Measurements from ENCODE around the gene ATP8A2.

Gene ATP8A2

GRCh38 chr13:26053418-26053980, 681.7 kb downstream of the ATP8A2 start:
- no peak for ATAC-seq (ENCODE audit: low read depth)
- Histone ChIP-seq H3K27me3 (ENCODE audit: insufficient read depth, poor library complexity, severe bottlenecking) (peaks cover 29% of the 10 kb centered on the region), H3K9me3 (ENCODE audit: severe bottlenecking) (no peaks in the 10 kb centered on the region), H3K36me3 (ENCODE audit: low read depth) (no peaks in the 10 kb centered on the region), H3K27ac (ENCODE audit: poor library complexity, severe bottlenecking) (no peak overlapping the region), H3K4me1 (ENCODE audit: insufficient read depth, poor library complexity, severe bottlenecking) (no peaks in the 10 kb centered on the region), H3K4me3 (ENCODE audit: severe bottlenecking) (no peak overlapping the region)
- DNase-seq (ENCODE audit: low spot score): no peak
- TF ChIP-seq CTCF (IDR thresholded peaks at IDR 0.05; ENCODE audit: poor library complexity, severe bottlenecking): no peak

GRCh38 chr13:26054896-26055295, 683.1 kb downstream of the ATP8A2 start:
- ATAC-seq (ENCODE audit: low read depth): no peak
- TF ChIP-seq CTCF (IDR thresholded peaks at IDR 0.05; ENCODE audit: poor library complexity, severe bottlenecking): no peak
- Histone ChIP-seq H3K4me1 (ENCODE audit: insufficient read depth, poor library complexity, severe bottlenecking) (no peaks in the 10 kb centered on the region), H3K27me3 (ENCODE audit: insufficient read depth, poor library complexity, severe bottlenecking) (peaks cover 15% of the 10 kb centered on the region), H3K9me3 (ENCODE audit: severe bottlenecking) (no peaks in the 10 kb centered on the region), H3K36me3 (ENCODE audit: low read depth) (no peaks in the 10 kb centered on the region), H3K4me3 (ENCODE audit: severe bottlenecking) (no peak overlapping the region), H3K27ac (ENCODE audit: poor library complexity, severe bottlenecking) (no peak overlapping the region)
- no peak for DNase-seq (ENCODE audit: low spot score)

- TF ChIP-seq CTCF (IDR thresholded peaks at IDR 0.05; ENCODE audit: poor library complexity, severe bottlenecking): no peak
- ATAC-seq (ENCODE audit: low read depth) (no peak), DNase-seq (ENCODE audit: low spot score) (no peak)
- H3K9me3 ChIP-seq (ENCODE audit: severe bottlenecking): no peaks in the 10 kb centered on the region
- H3K27ac ChIP-seq (ENCODE audit: poor library complexity, severe bottlenecking): no peak overlapping the region
- H3K4me1 ChIP-seq (ENCODE audit: insufficient read depth, poor library complexity, severe bottlenecking): no peaks in the 10 kb centered on the region
- no peaks in the 10 kb centered on the region for H3K27me3 ChIP-seq (ENCODE audit: insufficient read depth, poor library complexity, severe bottlenecking)
- H3K4me3 ChIP-seq (ENCODE audit: severe bottlenecking): no peak overlapping the region
- no peaks in the 10 kb centered on the region for H3K36me3 ChIP-seq (ENCODE audit: low read depth)
Measured at GRCh38 chr13:26058704-26059103, 686.9 kb downstream of the ATP8A2 start.

- ATAC-seq (ENCODE audit: low read depth): no peak
- Histone ChIP-seq H3K27me3 (ENCODE audit: insufficient read depth, poor library complexity, severe bottlenecking) (no peaks in the 10 kb centered on the region), H3K27ac (ENCODE audit: poor library complexity, severe bottlenecking) (no peak overlapping the region), H3K9me3 (ENCODE audit: severe bottlenecking) (no peaks in the 10 kb centered on the region), H3K36me3 (ENCODE audit: low read depth) (no peaks in the 10 kb centered on the region), H3K4me3 (ENCODE audit: severe bottlenecking) (no peak overlapping the region), H3K4me1 (ENCODE audit: insufficient read depth, poor library complexity, severe bottlenecking) (no peaks in the 10 kb centered on the region)
- DNase-seq (ENCODE audit: low spot score): no peak
- TF ChIP-seq CTCF (IDR thresholded peaks at IDR 0.05; ENCODE audit: poor library complexity, severe bottlenecking): no peak
Measured at GRCh38 chr13:26060357-26060756, 688.6 kb downstream of the ATP8A2 start.

GRCh38 chr13:26061256-26061655, 689.5 kb downstream of the ATP8A2 start:
- Histone ChIP-seq H3K4me1 (ENCODE audit: insufficient read depth, poor library complexity, severe bottlenecking) (no peaks in the 10 kb centered on the region), H3K4me3 (ENCODE audit: severe bottlenecking) (no peak overlapping the region), H3K36me3 (ENCODE audit: low read depth) (no peaks in the 10 kb centered on the region), H3K9me3 (ENCODE audit: severe bottlenecking) (no peaks in the 10 kb centered on the region), H3K27ac (ENCODE audit: poor library complexity, severe bottlenecking) (no peak overlapping the region), H3K27me3 (ENCODE audit: insufficient read depth, poor library complexity, severe bottlenecking) (no peaks in the 10 kb centered on the region)
- DNase-seq (ENCODE audit: low spot score): no peak
- no peak for TF ChIP-seq CTCF (IDR thresholded peaks at IDR 0.05; ENCODE audit: poor library complexity, severe bottlenecking)
- no peak for ATAC-seq (ENCODE audit: low read depth)

Data from RWPE2 (cell line).